Natural killer cell (primary cell): ENCODE results near the gene AUTS2. TPM values are rescaled to one million over a fixed set of nuclear protein-coding genes. Genes with fewer than 3 reads are reported as not detected.

ENCODE experiments used
- ATAC-seq, 3 donors: fragments of 150-1000 bp in 2 of 3; fragments of 200-7000 bp in 1 of 3; cut with Tn5 transposase; 1 replicate in 1 of 3; 2 replicates in 2 of 3; pipeline ENCODE4 v1.10.0; 2021; ENCODE audit warnings: mild to moderate bottlenecking in 2 of 3, moderate library complexity in 2 of 3
- DNase-seq, 2 donors: peaks; one replicate each; pipeline versions ENCODE4 v3.0.0 to v3.0.0-alpha.2; 2013 to 2021; ENCODE audit warnings: mixed read lengths in 1 of 2
- H3K27ac ChIP-seq: one replicate; pipeline ENCODE4 v1.5.1; 2013; ENCODE audit warnings: mild to moderate bottlenecking, low read length
- H3K27me3 ChIP-seq: one replicate; pipeline ENCODE4 v1.6.1; 2013; ENCODE audit warnings: low read length; ENCODE audit not compliant: control insufficient read depth, insufficient read depth
- H3K36me3 ChIP-seq: one replicate; pipeline ENCODE4 v1.6.1; 2013; ENCODE audit warnings: low read length; ENCODE audit not compliant: control insufficient read depth, insufficient read depth
- H3K4me1 ChIP-seq: one replicate; pipeline ENCODE4 v1.6.1; 2013; ENCODE audit warnings: low read length; ENCODE audit not compliant: control insufficient read depth, insufficient read depth
- H3K4me3 ChIP-seq: one replicate; pipeline ENCODE4 v1.5.1; 2013; ENCODE audit warnings: low read length
- H3K9me3 ChIP-seq: one replicate; pipeline ENCODE4 v1.6.1; 2013; ENCODE audit warnings: low read length; ENCODE audit not compliant: control insufficient read depth, insufficient read depth
- H3K27ac Mint-ChIP-seq, 2 donors: one replicate each; pipeline ENCODE4 v1.8.0; 2022; ENCODE audit warnings: mild to moderate bottlenecking in 2 of 2, mixed read lengths in 2 of 2, moderate library complexity in 1 of 2
- H3K27me3 Mint-ChIP-seq, 2 donors: one replicate each; pipeline ENCODE4 v1.8.0; 2022; ENCODE audit warnings: low read depth in 2 of 2, mixed read lengths in 2 of 2
- H3K36me3 Mint-ChIP-seq: one replicate; pipeline ENCODE4 v1.8.0; 2022; ENCODE audit warnings: mixed read lengths
- H3K4me1 Mint-ChIP-seq, 2 donors: one replicate each; pipeline ENCODE4 v1.8.0; 2022; ENCODE audit warnings: mixed read lengths in 2 of 2
- H3K4me3 Mint-ChIP-seq: one replicate; pipeline ENCODE4 v1.8.0; 2022; ENCODE audit warnings: mild to moderate bottlenecking, moderate library complexity, mixed read lengths
- H3K9me3 Mint-ChIP-seq, 2 donors: one replicate each; pipeline ENCODE4 v1.8.0; 2022; ENCODE audit warnings: mixed read lengths in 2 of 2
- CTCF ChIP-seq: fragments of 200-600 bp; IDR thresholded peaks from one replicate; pipeline ENCODE4 v1.8.0; 2022; ENCODE audit warnings: antibody characterized with exemption
- WGBS: methylation state at CpG from one replicate; pipeline ENCODE4 v1.1.7; 2013; ENCODE audit warnings: missing lambda C conversion rate; ENCODE audit not compliant: insufficient coverage; 5-methylcytosine and 5-hydroxymethylcytosine counted together
- intact Hi-C: fragments of 100-400 bp; cut with micrococcal nuclease; formaldehyde crosslinking; loops from one replicate; pipeline ENCODE4 v1.14.2; 2022
- total RNA-seq, 4 donors: library from RNA; stranded (reverse); fragments of 120-200 nt in 1 of 4; gene quantifications; one replicate each; pipeline versions ENCODE4 v1.2.3 to v1.2.4, GENCODE V29; 2013 to 2022

Gene AUTS2
- total RNA-seq, 3 donors from 2014 or later (not counting 1 experiment from before 2014, with no cell fraction given), result 147 to 197 (median 155) TPM

DNA sequence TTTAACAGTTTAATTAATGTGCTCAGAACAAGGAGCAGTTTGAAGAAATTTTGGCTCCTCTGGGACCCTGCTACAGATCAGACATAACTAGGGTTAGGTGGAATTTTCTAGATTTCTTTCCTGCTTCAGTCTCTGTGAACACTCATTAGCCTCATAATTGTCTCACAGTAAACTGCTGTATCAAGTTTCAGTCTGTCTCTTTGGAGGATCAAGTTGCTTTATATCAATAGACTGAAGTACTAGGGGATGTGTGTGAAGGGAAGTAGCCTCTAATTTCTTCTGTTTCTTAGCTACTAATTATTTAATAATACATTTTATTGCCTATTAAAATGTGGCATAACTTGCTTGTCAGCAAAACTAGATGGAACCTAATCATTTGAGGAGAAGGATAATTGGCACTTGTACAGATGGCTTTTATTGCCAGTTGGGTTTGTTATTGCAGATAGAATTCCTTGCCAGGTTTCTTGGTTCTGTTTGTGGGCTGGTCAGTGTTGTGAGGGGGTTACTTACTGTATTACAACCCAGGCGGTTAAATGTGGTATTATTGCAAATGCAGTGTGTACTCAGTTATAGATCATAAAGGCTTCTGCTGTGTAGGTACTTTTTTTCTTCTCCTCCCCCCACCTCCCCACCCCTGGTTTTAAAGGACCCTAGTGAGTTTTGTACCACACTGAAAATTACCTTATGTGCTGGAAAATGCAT, 758.0 kb downstream of the AUTS2 start:
- Mint-ChIP-seq H3K9me3 (no peaks in the 10 kb centered on the region), H3K4me1 (peaks cover 15 to 20% of the 10 kb centered on the region in 2 donors), H3K27ac (no peak overlapping the region), H3K36me3 (no peaks in the 10 kb centered on the region), H3K27me3 (no peaks in the 10 kb centered on the region), H3K4me3 (no peak overlapping the region)
- DNase-seq (no peak), ATAC-seq (no peak)
- WGBS, result no CpG with 5 or more reads among the region's 1 CpG
- TF ChIP-seq CTCF, result no peak
- no peak overlapping the region for H3K27ac ChIP-seq
- peaks cover 4% of the 10 kb centered on the region for H3K4me1 ChIP-seq
- H3K27me3 ChIP-seq, result no peaks in the 10 kb centered on the region
- intact Hi-C loops, result no loop called here
- H3K36me3 ChIP-seq, result no peaks in the 10 kb centered on the region
- H3K9me3 ChIP-seq, result no peaks in the 10 kb centered on the region
- no peak overlapping the region for H3K4me3 ChIP-seq

DNA sequence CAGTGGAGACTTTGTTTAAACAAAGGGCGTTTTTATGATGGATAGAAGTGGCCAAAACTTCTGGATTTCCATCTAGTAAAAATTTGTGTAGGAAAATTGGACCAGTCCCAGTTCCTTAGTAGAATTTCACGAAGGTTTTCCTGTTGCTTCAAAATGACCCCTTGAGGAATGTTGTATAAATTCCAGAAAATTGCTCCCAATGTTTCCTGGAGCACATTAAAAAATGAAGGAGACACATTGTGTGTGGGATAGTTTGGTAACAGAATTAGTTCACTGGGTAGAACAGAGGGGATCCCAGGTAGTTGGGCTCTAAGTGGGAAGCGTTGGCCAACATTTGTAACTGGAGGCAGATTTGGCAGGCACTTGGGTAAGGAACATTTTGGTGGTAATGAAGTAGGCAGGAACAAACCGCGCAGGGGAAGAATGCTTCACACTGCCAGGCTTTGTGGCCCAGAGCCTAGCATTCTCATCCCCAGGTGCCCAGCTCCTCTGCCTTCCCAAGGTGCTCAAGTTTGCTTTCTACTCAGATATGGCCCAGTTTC, 758.6 kb downstream of the AUTS2 start:
- no peak overlapping the region for H3K27ac ChIP-seq
- no peaks in the 10 kb centered on the region for H3K36me3 Mint-ChIP-seq
- no peak overlapping the region for H3K4me3 ChIP-seq
- intact Hi-C loops, result no loop called here
- no peaks in the 10 kb centered on the region for H3K27me3 Mint-ChIP-seq
- H3K4me1 ChIP-seq, result peaks cover 4% of the 10 kb centered on the region
- no peaks in the 10 kb centered on the region for H3K9me3 ChIP-seq
- DNase-seq (no peak), ATAC-seq (no peak)
- H3K27ac Mint-ChIP-seq, result no peak overlapping the region
- H3K36me3 ChIP-seq, result no peaks in the 10 kb centered on the region
- TF ChIP-seq CTCF, result no peak
- H3K4me3 Mint-ChIP-seq, result no peak overlapping the region
- H3K4me1 Mint-ChIP-seq, result peaks cover 20 to 26% of the 10 kb centered on the region in 2 donors
- no peaks in the 10 kb centered on the region for H3K9me3 Mint-ChIP-seq
- H3K27me3 ChIP-seq, result no peaks in the 10 kb centered on the region
- 88% methylated on average over 5 of the region's 5 CpGs for WGBS

GRCh38 chr7:70360557-70360956, 762.3 kb downstream of the AUTS2 start:
- ATAC-seq (no peak), DNase-seq (no peak)
- Histone ChIP-seq H3K4me3 (no peak overlapping the region), H3K27ac (no peak overlapping the region), H3K27me3 (peaks cover 2% of the 10 kb centered on the region), H3K4me1 (no peaks in the 10 kb centered on the region), H3K36me3 (no peaks in the 10 kb centered on the region), H3K9me3 (no peaks in the 10 kb centered on the region)
- intact Hi-C loops, result no loop called here
- H3K4me1 Mint-ChIP-seq, result peaks cover 12 to 14% of the 10 kb centered on the region in 2 donors
- no peaks in the 10 kb centered on the region for H3K36me3 Mint-ChIP-seq
- TF ChIP-seq CTCF, result no peak
- no peak overlapping the region for H3K27ac Mint-ChIP-seq
- no peaks in the 10 kb centered on the region for H3K27me3 Mint-ChIP-seq
- WGBS, result 93% methylated on average over 4 of the region's 4 CpGs
- no peak overlapping the region for H3K4me3 Mint-ChIP-seq
- H3K9me3 Mint-ChIP-seq, result no peaks in the 10 kb centered on the region
